ENCODE results near the gene ANK3.
A peak's percentile ranks its signal among the peaks of the same experiment; 100 is the strongest.

Gene ANK3

GRCh38 chr10:60413306-60414012 lies 23.8 kb upstream of the ANK3 start:
- no peak for DNase-seq (ENCODE audit: low spot score)

- DNase-seq (ENCODE audit: low spot score) = no peak
These were observed 21.3 kb upstream of the ANK3 start for GRCh38 chr10:60410970-60411369.

GRCh38 chr10:60409202-60409601 lies 19.5 kb upstream of the ANK3 start:
- DNase-seq (ENCODE audit: low spot score) = no peak

- no peak for DNase-seq (ENCODE audit: low spot score)
These were observed 16.5 kb upstream of the ANK3 start for GRCh38 chr10:60406182-60406581.

- no peak for DNase-seq (ENCODE audit: low spot score)
These were observed 15.5 kb upstream of the ANK3 start for GRCh38 chr10:60405172-60405571.

- no peak for DNase-seq (ENCODE audit: low spot score)
These were observed 13.6 kb upstream of the ANK3 start for GRCh38 chr10:60403168-60403873.

GRCh38 chr10:60400366-60400765 lies 10.7 kb upstream of the ANK3 start:
- DNase-seq (ENCODE audit: low spot score) = no peak

- DNase-seq (ENCODE audit: low spot score) = no peak
These were observed 9.7 kb upstream of the ANK3 start for GRCh38 chr10:60399328-60399727.

- DNase-seq (ENCODE audit: low spot score) = no peak
These were observed 8.1 kb upstream of the ANK3 start for GRCh38 chr10:60397792-60398191.

GRCh38 chr10:60396766-60397165 lies 7.1 kb upstream of the ANK3 start:
- no peak for DNase-seq (ENCODE audit: low spot score)

- DNase-seq (ENCODE audit: low spot score) = no peak
These were observed 6.0 kb upstream of the ANK3 start for GRCh38 chr10:60395711-60396110.

- DNase-seq (ENCODE audit: low spot score) = no peak
These were observed 4.8 kb upstream of the ANK3 start for GRCh38 chr10:60394446-60394845.

GRCh38 chr10:60390224-60390626 lies 550 bp upstream of the ANK3 start:
- peak; percentile 32 for DNase-seq (ENCODE audit: low spot score)

GRCh38 chr10:60388709-60389301 lies 870 bp downstream of the ANK3 start:
- no peak for DNase-seq (ENCODE audit: low spot score)

GRCh38 chr10:60388116-60388625 lies 1.5 kb downstream of the ANK3 start:
- no peak for DNase-seq (ENCODE audit: low spot score)

GRCh38 chr10:60387531-60387930 lies 2.1 kb downstream of the ANK3 start:
- DNase-seq (ENCODE audit: low spot score) = peak; percentile 21

- peak; percentile 9 for DNase-seq (ENCODE audit: low spot score)
These were observed 4.3 kb downstream of the ANK3 start for GRCh38 chr10:60385399-60385738.

GRCh38 chr10:60384708-60385398 lies 4.8 kb downstream of the ANK3 start:
- DNase-seq (ENCODE audit: low spot score) = peak; percentile 98

GRCh38 chr10:60384011-60384410 lies 5.7 kb downstream of the ANK3 start:
- peak; percentile 13 for DNase-seq (ENCODE audit: low spot score)

GRCh38 chr10:60382946-60383681 lies 6.6 kb downstream of the ANK3 start:
- DNase-seq (ENCODE audit: low spot score) = peak; percentile 50

GRCh38 chr10:60380781-60381180 lies 8.9 kb downstream of the ANK3 start:
- DNase-seq (ENCODE audit: low spot score) = no peak

GRCh38 chr10:60377955-60378354 lies 11.7 kb downstream of the ANK3 start:
- peak; percentile 53 for DNase-seq (ENCODE audit: low spot score)
